ENCODE data around the gene LMCD1. TPM values are rescaled to one million over a fixed set of nuclear protein-coding genes. Genes with fewer than 3 reads are reported as not detected.

Gene LMCD1
- total RNA-seq, 1 experiment from 2014 or later: 13.7 TPM

- no peak for DNase-seq (ENCODE audit: low spot score)
These were observed 116.3 kb downstream of the LMCD1 start for GRCh38 chr3:8617921-8618320.

GRCh38 chr3:8618950-8619349, 117.3 kb downstream of the LMCD1 start:
- no peak for DNase-seq (ENCODE audit: low spot score)

DNA sequence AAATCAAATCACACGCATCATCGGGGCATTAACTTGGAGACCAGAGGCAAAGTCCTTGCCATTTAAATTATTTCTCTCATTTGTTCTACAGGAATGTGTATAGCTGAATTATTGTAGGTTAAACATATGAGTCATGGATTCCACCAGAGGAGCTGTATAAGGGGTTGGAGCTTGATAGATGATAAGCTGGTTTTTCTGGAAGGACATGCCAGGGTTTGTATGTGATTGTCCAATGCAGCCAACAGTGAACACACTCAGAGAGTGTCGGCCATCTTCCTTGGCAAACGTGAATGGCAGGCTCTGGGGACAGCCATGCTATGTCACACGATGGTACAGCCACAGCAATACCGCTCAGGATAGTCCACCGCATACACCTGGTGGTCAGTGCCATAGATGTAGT, 117.9 kb downstream of the LMCD1 start:
- DNase-seq (ENCODE audit: low spot score): no peak

DNA sequence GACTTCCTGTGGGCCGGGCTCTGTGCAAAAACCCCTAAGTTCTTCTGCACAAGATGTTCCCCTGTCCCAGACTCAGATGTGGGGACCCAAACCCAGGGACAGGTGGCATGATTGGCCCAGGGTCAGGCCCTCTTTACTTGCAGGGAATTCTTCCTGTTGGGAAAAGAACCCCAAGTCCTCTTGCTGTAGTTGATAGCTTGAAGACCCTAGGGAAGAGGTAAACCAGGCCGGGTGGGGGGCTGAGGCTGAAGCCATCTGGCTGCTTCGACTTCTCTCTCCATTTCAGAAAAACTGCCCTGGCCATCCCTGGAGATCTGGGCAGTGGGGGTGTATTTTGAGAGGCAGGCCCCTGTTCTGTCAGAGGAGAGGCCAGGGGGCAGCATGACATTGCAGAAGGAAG, 119.5 kb downstream of the LMCD1 start:
- no peak for DNase-seq (ENCODE audit: low spot score)

GRCh38 chr3:8621872-8622271, 120.2 kb downstream of the LMCD1 start:
- DNase-seq (ENCODE audit: low spot score): peak; percentile 28

DNA sequence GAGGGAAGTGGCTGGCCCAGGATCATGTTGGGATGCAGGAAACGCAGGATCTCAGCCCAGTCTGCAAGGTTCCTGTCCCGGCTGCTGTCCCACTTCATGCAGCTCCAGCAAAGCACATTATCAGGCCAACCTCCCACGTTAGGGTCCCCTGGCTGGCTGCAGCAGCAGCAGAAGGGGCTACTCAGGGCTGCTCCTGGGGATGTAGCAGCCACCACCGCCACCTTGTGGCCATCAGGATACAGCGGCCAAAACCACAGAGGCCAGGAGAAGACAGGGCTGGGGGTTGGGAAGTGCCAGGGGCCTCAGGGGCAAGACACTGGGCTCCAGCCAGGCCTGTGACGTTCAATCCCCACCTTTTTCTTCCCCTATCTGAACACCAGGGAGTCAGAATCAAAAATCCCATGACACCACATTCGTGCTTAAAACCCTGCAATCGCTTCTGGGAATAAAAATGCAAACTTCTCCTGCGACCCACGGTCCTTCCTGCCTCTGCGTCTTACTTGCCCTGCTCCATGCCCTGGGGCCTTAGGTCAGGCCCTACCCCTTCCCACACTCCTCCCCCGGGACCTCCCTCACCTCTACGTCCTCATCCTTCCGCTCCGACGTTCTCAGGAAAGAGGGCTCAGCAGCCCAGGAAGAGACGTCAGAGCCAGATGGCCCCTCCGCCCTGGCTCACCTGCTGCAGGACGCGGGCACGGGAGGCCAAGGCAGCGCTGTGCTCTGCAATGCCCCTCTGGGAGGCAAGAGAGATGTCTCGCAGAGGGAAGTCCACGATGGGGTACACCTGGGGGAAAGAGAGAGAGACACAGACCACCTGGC, 121.5 kb downstream of the LMCD1 start:
- peak; percentile 66 for DNase-seq (ENCODE audit: low spot score)

- no peak for DNase-seq (ENCODE audit: low spot score)
These were observed 122.1 kb downstream of the LMCD1 start for GRCh38 chr3:8623741-8624140.

Other genes with a start within 250 kb of the LMCD1 start
- gene SSUH2, start 143.0 kb downstream of the LMCD1 start, total RNA-seq (2014; rRNA removed; shearing (Covaris generic)): 0.06 TPM in 1 of 2 replicates, not detected in the other
- gene CAV3, start 232.0 kb downstream of the LMCD1 start, total RNA-seq (2014; rRNA removed; shearing (Covaris generic)): not detected in 2 replicates

Measured in H4 (cell line).